COLO668 (cell line): ENCODE results near the gene DEXI.
"Not testable (repeated sequence)": the region's sequence is repeated elsewhere in the genome, so short reads cannot be mapped to it uniquely, and the experiment has no call there.

ENCODE experiments used
- DNase-seq: peaks from one replicate; lab custom pipeline; 2025; ENCODE audit not compliant: unreplicated experiment; lab: John Stamatoyannopoulos, UW

The DEXI gene

GRCh38 chr16:10969615-10970014 lies 27.3 kb upstream of the DEXI start:
- DNase-seq, result no peak

GRCh38 chr16:10968498-10968897 lies 26.2 kb upstream of the DEXI start:
- DNase-seq, result no peak

GRCh38 chr16:10967986-10968385 lies 25.7 kb upstream of the DEXI start:
- no peak for DNase-seq

- DNase-seq, result not testable (repeated sequence)
Measured at GRCh38 chr16:10966559-10966958, 24.3 kb upstream of the DEXI start.

GRCh38 chr16:10966129-10966528 lies 23.9 kb upstream of the DEXI start:
- DNase-seq, result no peak

GRCh38 chr16:10965440-10966061 lies 23.3 kb upstream of the DEXI start:
- no peak for DNase-seq

- DNase-seq, result no peak
Measured at GRCh38 chr16:10964891-10965326, 22.6 kb upstream of the DEXI start.

- peak; percentile 80 for DNase-seq
Measured at GRCh38 chr16:10964039-10964890, 22.0 kb upstream of the DEXI start.

GRCh38 chr16:10961231-10961630 lies 19.0 kb upstream of the DEXI start:
- DNase-seq, result no peak

GRCh38 chr16:10959161-10959560 lies 16.9 kb upstream of the DEXI start:
- no peak for DNase-seq

GRCh38 chr16:10957771-10958482 lies 15.7 kb upstream of the DEXI start:
- no peak for DNase-seq

GRCh38 chr16:10954903-10955302 lies 12.6 kb upstream of the DEXI start:
- DNase-seq, result no peak

- DNase-seq, result no peak
Measured at GRCh38 chr16:10951026-10951425, 8.8 kb upstream of the DEXI start.

GRCh38 chr16:10950393-10950792 lies 8.1 kb upstream of the DEXI start:
- no peak for DNase-seq

- no peak for DNase-seq
Measured at GRCh38 chr16:10949424-10949970, 7.2 kb upstream of the DEXI start.

- DNase-seq, result no peak
Measured at GRCh38 chr16:10947211-10947787, 5.0 kb upstream of the DEXI start.

GRCh38 chr16:10946308-10946707 lies 4.0 kb upstream of the DEXI start:
- DNase-seq, result no peak

GRCh38 chr16:10945065-10945787 lies 3.0 kb upstream of the DEXI start:
- DNase-seq, result no peak

GRCh38 chr16:10944249-10945064 lies 2.2 kb upstream of the DEXI start, which contains the start of gene CLEC16A:
CLEC16A (plus strand) TSS chr16:10944564; CDS start chr16:10944718, 154 bp downstream.
- DNase-seq, result peak; percentile 97

GRCh38 chr16:10943064-10943353 lies 741 bp upstream of the DEXI start:
- DNase-seq, result no peak
